Astrocyte (in vitro differentiated cells and primary cell): ENCODE results near the gene ZGPAT.
"Not testable (repeated sequence)": the region's sequence is repeated elsewhere in the genome, so short reads cannot be mapped to it uniquely, and the experiment has no call there.

Experiments
- CTCF ChIP-seq: IDR thresholded peaks from 2 replicates; pipeline ENCODE4 v1.5.1; 2011; ENCODE audit warnings: low read depth, mild to moderate bottlenecking, inconsistent platforms, low read length, moderate library complexity; ENCODE audit not compliant: insufficient read depth
- EZH2 ChIP-seq: IDR thresholded peaks from 2 replicates; pipeline ENCODE4 v1.6.1; 2012; ENCODE audit warnings: mild to moderate bottlenecking, low read length, inconsistent platforms; ENCODE audit not compliant: insufficient read depth

GRCh38 chr20:63722967-63723622 lies 15.3 kb downstream of the ZGPAT start:
- TF ChIP-seq EZH2, CTCF: not testable (repeated sequence)
